Stimulated activated CD8-positive, alpha-beta memory T cell treated with anti-CD3 and anti-CD28 coated beads, Interleukin-7, amount 100 ng/mL, for 1 hour (primary cell): ENCODE results near the gene SPATA31A7.
"Not testable (repeated sequence)": the region's sequence is repeated elsewhere in the genome, so short reads cannot be mapped to it uniquely, and the experiment has no call there.

Experiments used
- DNase-seq, 2 donors: peaks; one replicate each; pipeline ENCODE4 v3.0.0-alpha.2; 2020; ENCODE audit warnings: low read depth in 2 of 2

The SPATA31A7 gene

DNA sequence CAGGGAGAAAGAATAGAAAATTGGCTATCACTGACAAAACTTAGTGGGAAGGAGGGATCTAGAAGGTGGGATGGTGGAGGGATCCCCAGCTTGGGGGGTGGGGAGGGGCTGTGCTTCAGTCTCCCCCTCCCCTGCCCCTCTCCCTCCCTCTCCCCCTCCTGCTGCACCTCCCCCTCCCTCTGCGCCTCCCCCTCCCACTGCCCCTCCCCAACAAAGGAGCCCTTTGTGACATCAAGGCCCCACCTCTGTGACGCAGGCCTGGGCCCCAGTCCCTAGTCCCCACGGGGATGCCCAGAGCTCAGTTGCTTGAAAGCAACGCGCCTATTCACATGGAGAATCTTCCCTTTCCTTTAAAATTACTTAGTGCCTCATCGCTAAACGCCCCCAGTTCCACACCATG is at the start of gene SPATA31A7:
TSS of gene SPATA31A7 (plus strand) at position 301 of the 400 bp plus-strand sequence. CDS start at position 330, 29 bp downstream.
- DNase-seq, result not testable (repeated sequence)

DNA sequence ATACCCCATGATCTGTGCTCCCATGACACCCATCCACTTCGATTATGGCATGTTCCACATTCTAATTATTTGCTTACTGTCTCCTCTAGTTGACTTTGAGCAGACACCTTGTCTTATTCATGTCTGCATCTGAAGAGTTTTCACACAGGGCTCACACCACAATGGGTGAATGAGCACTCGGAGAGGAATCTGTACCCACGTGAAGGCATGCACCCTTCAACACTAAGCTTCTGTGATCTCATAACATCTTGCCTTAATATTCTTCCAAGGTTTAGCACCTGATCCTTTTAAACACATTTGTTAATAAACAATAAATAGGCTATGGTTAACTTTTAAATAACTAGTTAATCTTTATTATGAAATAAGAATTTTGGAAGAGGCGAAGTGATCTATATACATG is 36.6 kb downstream of the SPATA31A7 start:
- DNase-seq, result not testable (repeated sequence)
